Hepatocyte (in vitro differentiated cells): Measurements from ENCODE around the gene LBHD2. TPM values are rescaled to one million over a fixed set of nuclear protein-coding genes. Genes with fewer than 3 reads are reported as not detected.

Source experiments
- DNase-seq: peaks from one replicate; pipeline ENCODE4 v3.0.0-alpha.2; 2016; ENCODE audit warnings: low spot score
- H2AFZ ChIP-seq: fragments of 200-600 bp; sonication (generic); 2 replicates; pipeline ENCODE4 v1.6.0; 2016; ENCODE audit warnings: antibody characterized with exemption, mild to moderate bottlenecking
- H3K27ac ChIP-seq: fragments of 200-600 bp; sonication (generic); 2 replicates; pipeline ENCODE4 v1.5.1; 2016; ENCODE audit warnings: mild to moderate bottlenecking
- H3K27me3 ChIP-seq: fragments of 200-600 bp; sonication (generic); 2 replicates; pipeline ENCODE4 v1.6.1; 2016
- H3K36me3 ChIP-seq: fragments of 200-600 bp; sonication (generic); replicated peaks from 2 replicates; pipeline ENCODE4 v1.5.1; 2016; ENCODE audit warnings: low read depth; ENCODE audit not compliant: insufficient read depth
- H3K4me1 ChIP-seq: fragments of 200-600 bp; sonication (generic); 2 replicates; pipeline ENCODE4 v1.5.1; 2016; ENCODE audit warnings: mild to moderate bottlenecking, moderate library complexity; ENCODE audit not compliant: insufficient read depth
- H3K4me2 ChIP-seq: fragments of 200-600 bp; sonication (generic); 2 replicates; pipeline ENCODE4 v1.6.0; 2016
- H3K4me3 ChIP-seq: fragments of 200-600 bp; sonication (generic); 2 replicates; pipeline ENCODE4 v1.5.1; 2016; ENCODE audit warnings: mild to moderate bottlenecking
- H3K79me2 ChIP-seq: fragments of 200-600 bp; sonication (generic); 2 replicates; pipeline ENCODE4 v1.6.0; 2017; ENCODE audit warnings: mild to moderate bottlenecking
- H3K9me2 ChIP-seq: fragments of 200-600 bp; sonication (generic); replicated peaks from 2 replicates; pipeline ENCODE4 v1.6.0; 2017; ENCODE audit warnings: mild to moderate bottlenecking; ENCODE audit not compliant: insufficient read depth
- H3K9me3 ChIP-seq: fragments of 200-600 bp; sonication (generic); 2 replicates; pipeline ENCODE4 v1.5.1; 2016; ENCODE audit warnings: low read depth, mild to moderate bottlenecking
- H4K20me1 ChIP-seq: fragments of 200-600 bp; sonication (generic); 2 replicates; pipeline ENCODE4 v1.6.0; 2016; ENCODE audit warnings: mild to moderate bottlenecking; ENCODE audit not compliant: insufficient read depth, poor library complexity, severe bottlenecking
- CTCF ChIP-seq: fragments of 200-600 bp; sonication (generic); IDR thresholded peaks from 2 replicates; pipeline ENCODE4 v1.5.1; 2016; ENCODE audit warnings: antibody characterized with exemption, mild to moderate bottlenecking; ENCODE audit not compliant: poor library complexity
- EZH2 ChIP-seq: fragments of 200-600 bp; sonication (generic); IDR thresholded peaks from 2 replicates; pipeline ENCODE4 v1.6.1; 2016; ENCODE audit warnings: antibody characterized with exemption, mild to moderate bottlenecking, borderline replicate concordance
- EZH2phosphoT487 ChIP-seq: fragments of 200-600 bp; sonication (generic); IDR thresholded peaks from one replicate; pipeline ENCODE4 v1.6.1; 2018; ENCODE audit warnings: antibody characterized with exemption, mild to moderate bottlenecking, low read depth, moderate library complexity; ENCODE audit not compliant: unreplicated experiment, severe bottlenecking
- WGBS: methylation state at CpG from one replicate; pipeline ENCODE4 v1.1.6; 2016; ENCODE audit warnings: low lambda C conversion rate; ENCODE audit errors: missing lambda C conversion rate; 5-methylcytosine and 5-hydroxymethylcytosine counted together
- polyA plus RNA-seq: library from polyadenylated mRNA; unstranded; fragments of >200 nt; fragmentation: Nextera tagmentation; extraction: Ambion mirVana; gene quantifications from 2 replicates; pipeline ENCODE4 v1.2.1, GENCODE V29; 2016
- total RNA-seq: library from RNA; depleted of rRNA; stranded (reverse); fragments of >200 nt; gene quantifications from 2 replicates; pipeline ENCODE4 v1.2.3, GENCODE V29; 2014

The LBHD2 gene
- total and polyA plus RNA-seq, 2 experiments from 2014 or later: 0.21 TPM; not detected in 1

GRCh38 chr14:103073876-103074728 is 9.9 kb upstream of the LBHD2 start:
- 78% methylated on average over 18 of the region's 21 CpGs for WGBS
- H3K4me2 ChIP-seq: peak overlapping the region; percentile 84
- DNase-seq: no peak

GRCh38 chr14:103074729-103075367 is 9.2 kb upstream of the LBHD2 start:
- H4K20me1 ChIP-seq: no peaks in the 10 kb centered on the region
- WGBS: 30% methylated on average over 16 of the region's 21 CpGs
- H2AFZ ChIP-seq: peak overlapping the region; percentile 73
- H3K9me2 ChIP-seq: no peaks in the 10 kb centered on the region
- H3K4me1 ChIP-seq: peaks cover 16% of the 10 kb centered on the region
- H3K9me3 ChIP-seq: no peaks in the 10 kb centered on the region
- peak overlapping the region; percentile 63 for H3K27ac ChIP-seq
- no peaks in the 10 kb centered on the region for H3K36me3 ChIP-seq
- TF ChIP-seq CTCF (no peak), EZH2phosphoT487 (no peak), EZH2 (no peak)
- no peaks in the 10 kb centered on the region for H3K27me3 ChIP-seq
- peak; percentile 75 for DNase-seq
- no peaks in the 10 kb centered on the region for H3K79me2 ChIP-seq
- peak overlapping the region; percentile 1 for H3K4me3 ChIP-seq
- peak overlapping the region; percentile 84 for H3K4me2 ChIP-seq

More at GRCh38 chr14:103073876-103074728, 9.9 kb upstream of the LBHD2 start:
- no peak overlapping the region for H2AFZ ChIP-seq
- peak overlapping the region; percentile 63 for H3K27ac ChIP-seq
- TF ChIP-seq CTCF: no peak
- TF ChIP-seq EZH2phosphoT487: no peak
- TF ChIP-seq EZH2: no peak
- no peaks in the 10 kb centered on the region for H3K79me2 ChIP-seq
- H3K36me3 ChIP-seq: no peaks in the 10 kb centered on the region
- no peaks in the 10 kb centered on the region for H3K9me3 ChIP-seq
- H4K20me1 ChIP-seq: no peaks in the 10 kb centered on the region
- H3K4me3 ChIP-seq: no peak overlapping the region
- peaks cover 16% of the 10 kb centered on the region for H3K4me1 ChIP-seq
- no peaks in the 10 kb centered on the region for H3K9me2 ChIP-seq
- H3K27me3 ChIP-seq: no peaks in the 10 kb centered on the region

GRCh38 chr14:103078420-103078749 is 5.6 kb upstream of the LBHD2 start:
- no peaks in the 10 kb centered on the region for H3K9me3 ChIP-seq
- peak; percentile 95 for DNase-seq
- no peaks in the 10 kb centered on the region for H3K27me3 ChIP-seq
- no peak overlapping the region for H2AFZ ChIP-seq
- no peaks in the 10 kb centered on the region for H4K20me1 ChIP-seq
- no peaks in the 10 kb centered on the region for H3K36me3 ChIP-seq
- no peaks in the 10 kb centered on the region for H3K79me2 ChIP-seq
- no peak overlapping the region for H3K27ac ChIP-seq
- no peak for TF ChIP-seq EZH2
- no peak for TF ChIP-seq EZH2phosphoT487
- TF ChIP-seq CTCF: peak; percentile 73
- 11% methylated on average over 9 of the region's 9 CpGs for WGBS
- no peaks in the 10 kb centered on the region for H3K9me2 ChIP-seq
- H3K4me3 ChIP-seq: no peak overlapping the region
- H3K4me1 ChIP-seq: peaks cover 14% of the 10 kb centered on the region
- no peak overlapping the region for H3K4me2 ChIP-seq
